ENCODE measurements around the gene HCN1.

HCN1 gene

GRCh38 chr5:45260292-45260691 lies 435.9 kb downstream of the HCN1 start:
- Histone ChIP-seq H3K27ac (ENCODE audit: extremely low read depth, low read depth, low read length) (no peak overlapping the region), H3K36me3 (ENCODE audit: control insufficient read depth in 2 of 2, insufficient read depth in 1 of 2, low read length in 2 of 2) (no peaks in the 10 kb centered on the region), H3K4me1 (ENCODE audit: control insufficient read depth, insufficient read depth, low read length) (no peaks in the 10 kb centered on the region), H3K4me3 (ENCODE audit: low read depth, low read length) (no peak overlapping the region), H3K9me3 (ENCODE audit: control insufficient read depth, insufficient read depth, low read depth, low read length) (no peaks in the 10 kb centered on the region)
- TF ChIP-seq ZNF48 (tag by site-specific recombination; IDR thresholded peaks at IDR 0.05), result no peak
- TF ChIP-seq, protein P1, sequence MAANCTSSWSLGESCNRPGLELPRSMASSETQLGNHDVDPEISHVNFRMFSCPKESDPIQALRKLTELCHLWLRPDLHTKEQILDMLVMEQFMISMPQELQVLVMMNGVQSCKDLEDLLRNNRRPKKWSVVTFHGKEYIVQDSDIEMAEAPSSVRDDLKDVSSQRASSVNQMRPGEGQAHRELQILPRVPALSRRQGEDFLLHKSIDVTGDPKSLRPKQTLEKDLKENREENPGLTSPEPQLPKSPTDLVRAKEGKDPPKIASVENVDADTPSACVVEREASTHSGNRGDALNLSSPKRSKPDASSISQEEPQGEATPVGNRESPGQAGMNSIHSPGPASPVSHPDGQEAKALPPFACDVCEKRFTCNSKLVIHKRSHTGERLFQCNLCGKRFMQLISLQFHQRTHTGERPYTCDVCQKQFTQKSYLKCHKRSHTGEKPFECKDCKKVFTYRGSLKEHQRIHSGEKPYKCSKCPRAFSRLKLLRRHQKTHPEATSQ (tag by site-specific recombination; IDR thresholded peaks at IDR 0.05), result no peak
- TF ChIP-seq OSR2 (tag by site-specific recombination; IDR thresholded peaks at IDR 0.05), result no peak
- TF ChIP-seq SP2 (tag by site-specific recombination; IDR thresholded peaks at IDR 0.05), result no peak
- TF ChIP-seq ZNF645 (tag by site-specific recombination; IDR thresholded peaks at IDR 0.05), result no peak
- TF ChIP-seq ZNF596 (tag by site-specific recombination; IDR thresholded peaks at IDR 0.05), result no peak
- no peak for TF ChIP-seq ZNF558 (tag by site-specific recombination; IDR thresholded peaks at IDR 0.05)
- no peak for TF ChIP-seq EGR2 (tag by site-specific recombination; IDR thresholded peaks at IDR 0.05; ENCODE audit: low read depth)
- TF ChIP-seq SP7 (tag by site-specific recombination; IDR thresholded peaks at IDR 0.05), result no peak
- no peak for TF ChIP-seq YY2 (tag by site-specific recombination; IDR thresholded peaks at IDR 0.05)
- TF ChIP-seq, protein P2, sequence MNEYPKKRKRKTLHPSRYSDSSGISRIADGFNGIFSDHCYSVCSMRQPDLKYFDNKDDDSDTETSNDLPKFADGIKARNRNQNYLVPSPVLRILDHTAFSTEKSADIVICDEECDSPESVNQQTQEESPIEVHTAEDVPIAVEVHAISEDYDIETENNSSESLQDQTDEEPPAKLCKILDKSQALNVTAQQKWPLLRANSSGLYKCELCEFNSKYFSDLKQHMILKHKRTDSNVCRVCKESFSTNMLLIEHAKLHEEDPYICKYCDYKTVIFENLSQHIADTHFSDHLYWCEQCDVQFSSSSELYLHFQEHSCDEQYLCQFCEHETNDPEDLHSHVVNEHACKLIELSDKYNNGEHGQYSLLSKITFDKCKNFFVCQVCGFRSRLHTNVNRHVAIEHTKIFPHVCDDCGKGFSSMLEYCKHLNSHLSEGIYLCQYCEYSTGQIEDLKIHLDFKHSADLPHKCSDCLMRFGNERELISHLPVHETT (tag by site-specific recombination; IDR thresholded peaks at IDR 0.05), result no peak
- TF ChIP-seq ZNF585B (tag by site-specific recombination; IDR thresholded peaks at IDR 0.05), result no peak
- no peak for TF ChIP-seq ZNF155 (tag by site-specific recombination; IDR thresholded peaks at IDR 0.05)
- ChIA-PET CTCF (no interaction called here), POLR2A (no interaction called here)

DNA sequence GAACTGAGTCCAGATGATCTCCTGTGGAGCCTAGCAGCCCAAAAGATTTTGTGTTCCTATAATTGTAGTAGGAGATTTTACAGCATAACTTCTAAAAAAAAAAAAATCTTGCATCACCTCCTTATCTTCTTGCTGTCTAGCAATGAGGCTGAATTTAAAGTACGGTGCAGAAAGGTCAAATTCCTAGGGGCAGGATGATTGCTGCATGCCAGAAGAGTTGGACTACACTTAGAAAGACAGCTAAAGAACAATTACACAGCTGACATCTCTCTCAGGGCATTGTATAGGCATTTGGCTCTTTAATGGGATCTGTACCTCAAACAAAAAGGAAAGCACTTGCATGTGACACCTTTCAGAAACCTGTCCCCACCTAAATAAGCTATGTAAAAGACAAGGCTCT lies 443.2 kb downstream of the HCN1 start:
- POLR2A ChIA-PET, result no interaction called here
- CTCF ChIA-PET, result no interaction called here

More for the DNA sequence above, 443.2 kb downstream of the HCN1 start:
- Histone ChIP-seq H3K4me1 (ENCODE audit: control insufficient read depth, insufficient read depth, low read length) (no peaks in the 10 kb centered on the region), H3K4me3 (ENCODE audit: low read depth, low read length) (no peak overlapping the region), H3K27ac (ENCODE audit: extremely low read depth, low read depth, low read length) (no peak overlapping the region), H3K36me3 (ENCODE audit: control insufficient read depth in 2 of 2, insufficient read depth in 1 of 2, low read length in 2 of 2) (no peaks in the 10 kb centered on the region), H3K9me3 (ENCODE audit: control insufficient read depth, insufficient read depth, low read depth, low read length) (no peaks in the 10 kb centered on the region)
- no peak for TF ChIP-seq ZNF513 (tag by site-specific recombination; IDR thresholded peaks at IDR 0.05)
- TF ChIP-seq ZNF335 (tag by site-specific recombination; conservative IDR thresholded peaks at IDR 0.05), result no peak
- TF ChIP-seq SP2 (tag by site-specific recombination; IDR thresholded peaks at IDR 0.05), result no peak
- TF ChIP-seq GFI1B (tag by site-specific recombination; IDR thresholded peaks at IDR 0.05), result no peak
- TF ChIP-seq KLF16 (tag by site-specific recombination; IDR thresholded peaks at IDR 0.05), result no peak
- TF ChIP-seq ZNF280C (tag by site-specific recombination; IDR thresholded peaks at IDR 0.05), result no peak
- no peak for TF ChIP-seq ZNF221 (tag by site-specific recombination; IDR thresholded peaks at IDR 0.05; ENCODE audit: borderline replicate concordance)
- TF ChIP-seq ZFP37 (tag by site-specific recombination; IDR thresholded peaks at IDR 0.05), result no peak
- TF ChIP-seq SP3 (tag by site-specific recombination; IDR thresholded peaks at IDR 0.05), result no peak
- TF ChIP-seq, protein P3, sequence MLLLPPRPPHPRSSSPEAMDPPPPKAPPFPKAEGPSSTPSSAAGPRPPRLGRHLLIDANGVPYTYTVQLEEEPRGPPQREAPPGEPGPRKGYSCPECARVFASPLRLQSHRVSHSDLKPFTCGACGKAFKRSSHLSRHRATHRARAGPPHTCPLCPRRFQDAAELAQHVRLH (tag by site-specific recombination; IDR thresholded peaks at IDR 0.05), result no peak
- TF ChIP-seq ZNF544 (tag by site-specific recombination; IDR thresholded peaks at IDR 0.05), result no peak
- no peak for TF ChIP-seq ZNF610 (tag by site-specific recombination; IDR thresholded peaks at IDR 0.05; ENCODE audit: borderline replicate concordance)
- no peak for TF ChIP-seq ZNF571 (tag by site-specific recombination; IDR thresholded peaks at IDR 0.05)
- no peak for TF ChIP-seq ZNF561 (tag by site-specific recombination; IDR thresholded peaks at IDR 0.05; ENCODE audit: borderline replicate concordance)
- TF ChIP-seq HOXD13 (CRISPR knock-in tag; IDR thresholded peaks at IDR 0.05; ENCODE audit: borderline replicate concordance), result no peak
